ENCODE data around the gene CFAP100. TPM values are rescaled to one million over a fixed set of nuclear protein-coding genes. Genes with fewer than 3 reads are reported as not detected.

The CFAP100 gene
- total and polyA plus RNA-seq, 2 experiments from 2014 or later: not detected

DNA sequence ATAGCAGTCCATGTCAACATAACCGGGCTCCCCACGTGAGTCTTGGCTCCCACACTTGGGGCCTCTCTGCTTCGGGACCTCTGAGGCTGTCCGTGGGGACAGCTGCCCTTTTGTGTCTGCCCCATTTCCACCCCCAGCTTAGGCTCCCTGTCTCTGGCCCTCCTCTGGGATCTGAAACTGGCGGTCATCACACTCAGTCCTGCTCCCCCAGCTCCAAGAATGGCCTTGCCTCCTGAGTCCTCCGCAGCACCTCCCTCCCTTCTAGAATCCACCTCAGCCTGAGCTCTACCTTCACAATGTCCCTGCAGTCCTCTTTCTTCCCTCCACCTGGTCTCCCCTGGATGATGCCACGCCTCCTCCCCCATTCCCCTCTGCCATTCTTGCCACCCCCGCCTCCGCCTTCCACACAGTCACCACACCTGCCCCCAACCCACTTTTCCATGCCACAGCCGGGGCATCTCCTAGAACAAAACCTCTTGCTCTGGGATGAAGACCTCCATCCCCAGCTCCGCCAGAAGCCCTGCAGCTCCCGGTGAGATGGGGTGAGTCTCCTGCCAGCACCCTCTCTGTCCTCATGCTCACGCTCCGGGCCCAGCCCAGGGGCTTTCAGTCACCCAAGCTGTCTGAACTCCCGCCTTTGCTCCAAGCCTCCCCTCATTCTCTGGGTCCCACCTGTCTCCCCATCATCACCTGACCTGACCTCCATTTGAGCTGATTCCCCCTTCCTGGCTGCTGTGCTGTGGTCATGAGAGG, 88.0 kb downstream of the CFAP100 start:
- Histone ChIP-seq H3K9me3 (ENCODE audit: low read depth) (no peaks in the 10 kb centered on the region), H3K36me3 (no peaks in the 10 kb centered on the region), H3K27ac (no peak overlapping the region), H3K4me3 (no peak overlapping the region), H3K4me1 (ENCODE audit: low read depth) (no peaks in the 10 kb centered on the region), H3K27me3 (no peaks in the 10 kb centered on the region)
- TF ChIP-seq, protein P1, sequence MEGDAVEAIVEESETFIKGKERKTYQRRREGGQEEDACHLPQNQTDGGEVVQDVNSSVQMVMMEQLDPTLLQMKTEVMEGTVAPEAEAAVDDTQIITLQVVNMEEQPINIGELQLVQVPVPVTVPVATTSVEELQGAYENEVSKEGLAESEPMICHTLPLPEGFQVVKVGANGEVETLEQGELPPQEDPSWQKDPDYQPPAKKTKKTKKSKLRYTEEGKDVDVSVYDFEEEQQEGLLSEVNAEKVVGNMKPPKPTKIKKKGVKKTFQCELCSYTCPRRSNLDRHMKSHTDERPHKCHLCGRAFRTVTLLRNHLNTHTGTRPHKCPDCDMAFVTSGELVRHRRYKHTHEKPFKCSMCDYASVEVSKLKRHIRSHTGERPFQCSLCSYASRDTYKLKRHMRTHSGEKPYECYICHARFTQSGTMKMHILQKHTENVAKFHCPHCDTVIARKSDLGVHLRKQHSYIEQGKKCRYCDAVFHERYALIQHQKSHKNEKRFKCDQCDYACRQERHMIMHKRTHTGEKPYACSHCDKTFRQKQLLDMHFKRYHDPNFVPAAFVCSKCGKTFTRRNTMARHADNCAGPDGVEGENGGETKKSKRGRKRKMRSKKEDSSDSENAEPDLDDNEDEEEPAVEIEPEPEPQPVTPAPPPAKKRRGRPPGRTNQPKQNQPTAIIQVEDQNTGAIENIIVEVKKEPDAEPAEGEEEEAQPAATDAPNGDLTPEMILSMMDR (IDR thresholded peaks at IDR 0.05; ENCODE audit: low read depth, low read length): no peak
- DNase-seq (ENCODE audit: low read depth in 1 of 2, low spot score in 1 of 2): no peak

DNA sequence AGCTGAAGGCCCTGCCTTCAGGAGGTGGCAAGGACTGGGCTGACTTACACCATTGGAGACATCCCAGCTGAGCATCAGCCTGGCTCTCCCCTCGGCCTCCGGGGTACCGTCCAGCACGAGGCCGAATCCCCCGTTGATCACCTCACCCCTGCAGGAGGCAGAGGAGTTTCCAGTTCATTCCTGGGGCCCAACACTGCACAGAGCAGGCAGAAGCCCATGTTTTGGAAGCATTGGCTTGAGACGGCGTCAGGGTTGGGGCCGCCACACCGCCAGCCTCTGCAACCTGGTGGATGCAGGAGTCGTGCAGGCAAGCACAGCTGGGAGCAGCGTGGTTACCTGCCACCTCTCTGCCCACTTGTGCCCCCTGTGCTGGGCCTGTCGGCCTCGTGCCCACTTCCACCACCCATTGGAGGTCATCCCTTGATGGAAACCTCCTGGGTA, 88.6 kb downstream of the CFAP100 start:
- H3K27ac ChIP-seq: no peak overlapping the region
- H3K9me3 ChIP-seq (ENCODE audit: low read depth): no peaks in the 10 kb centered on the region
- H3K36me3 ChIP-seq: no peaks in the 10 kb centered on the region
- no peak overlapping the region for H3K4me3 ChIP-seq
- DNase-seq (ENCODE audit: low read depth in 1 of 2, low spot score in 1 of 2): no peak
- no peaks in the 10 kb centered on the region for H3K27me3 ChIP-seq
- H3K4me1 ChIP-seq (ENCODE audit: low read depth): no peaks in the 10 kb centered on the region
- TF ChIP-seq, protein P1 (IDR thresholded peaks at IDR 0.05; ENCODE audit: low read depth, low read length): no peak

DNA sequence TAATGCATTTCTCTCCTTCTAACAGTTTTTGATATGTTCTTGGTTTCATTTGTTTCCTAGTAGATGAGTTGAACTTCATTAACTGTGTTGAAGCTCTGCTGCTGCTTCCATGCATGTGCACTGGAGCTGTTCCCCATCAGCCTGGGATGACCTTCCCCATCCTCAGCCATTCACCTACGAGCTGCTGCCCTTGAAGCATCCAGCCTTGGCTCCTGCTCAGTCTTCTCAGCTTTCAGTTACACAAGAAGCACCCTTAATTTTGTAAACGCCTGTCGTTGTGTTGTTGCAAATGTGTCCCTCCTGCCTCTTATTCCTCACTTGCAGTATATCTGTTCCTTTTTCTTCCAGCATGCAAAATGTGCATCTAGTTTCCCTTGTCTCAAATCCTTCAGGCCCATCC, 89.4 kb downstream of the CFAP100 start:
- H3K4me3 ChIP-seq: no peak overlapping the region
- H3K27ac ChIP-seq: no peak overlapping the region
- no peaks in the 10 kb centered on the region for H3K9me3 ChIP-seq (ENCODE audit: low read depth)
- DNase-seq (ENCODE audit: low read depth in 1 of 2, low spot score in 1 of 2): no peak
- no peaks in the 10 kb centered on the region for H3K27me3 ChIP-seq
- no peaks in the 10 kb centered on the region for H3K36me3 ChIP-seq
- no peaks in the 10 kb centered on the region for H3K4me1 ChIP-seq (ENCODE audit: low read depth)
- TF ChIP-seq, protein P1 (IDR thresholded peaks at IDR 0.05; ENCODE audit: low read depth, low read length): no peak

DNA sequence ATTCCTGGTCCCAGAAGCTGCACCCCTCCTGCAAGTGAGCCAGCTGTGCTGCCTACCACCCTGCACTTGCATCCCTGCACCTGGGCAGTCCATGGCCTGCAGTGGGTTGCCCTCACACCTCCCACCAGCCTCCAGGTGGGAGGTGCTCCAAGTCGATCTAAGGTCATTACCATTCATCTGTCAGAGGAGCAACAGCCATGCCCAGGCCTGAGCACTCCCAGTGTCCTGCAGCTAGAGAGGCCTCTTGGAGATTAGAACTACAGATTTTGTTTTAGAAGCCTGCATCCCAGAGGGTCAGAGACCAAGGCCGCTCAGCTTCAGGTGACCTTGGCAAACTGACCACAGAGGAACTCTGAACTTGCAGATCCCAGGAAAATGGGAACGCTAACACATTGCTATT, 90.0 kb downstream of the CFAP100 start:
- H3K9me3 ChIP-seq (ENCODE audit: low read depth): no peaks in the 10 kb centered on the region
- no peak overlapping the region for H3K27ac ChIP-seq
- H3K27me3 ChIP-seq: no peaks in the 10 kb centered on the region
- TF ChIP-seq, protein P1 (IDR thresholded peaks at IDR 0.05; ENCODE audit: low read depth, low read length): no peak
- no peaks in the 10 kb centered on the region for H3K36me3 ChIP-seq
- no peak overlapping the region for H3K4me3 ChIP-seq
- no peak for DNase-seq (ENCODE audit: low read depth in 1 of 2, low spot score in 1 of 2)
- no peaks in the 10 kb centered on the region for H3K4me1 ChIP-seq (ENCODE audit: low read depth)

DNA sequence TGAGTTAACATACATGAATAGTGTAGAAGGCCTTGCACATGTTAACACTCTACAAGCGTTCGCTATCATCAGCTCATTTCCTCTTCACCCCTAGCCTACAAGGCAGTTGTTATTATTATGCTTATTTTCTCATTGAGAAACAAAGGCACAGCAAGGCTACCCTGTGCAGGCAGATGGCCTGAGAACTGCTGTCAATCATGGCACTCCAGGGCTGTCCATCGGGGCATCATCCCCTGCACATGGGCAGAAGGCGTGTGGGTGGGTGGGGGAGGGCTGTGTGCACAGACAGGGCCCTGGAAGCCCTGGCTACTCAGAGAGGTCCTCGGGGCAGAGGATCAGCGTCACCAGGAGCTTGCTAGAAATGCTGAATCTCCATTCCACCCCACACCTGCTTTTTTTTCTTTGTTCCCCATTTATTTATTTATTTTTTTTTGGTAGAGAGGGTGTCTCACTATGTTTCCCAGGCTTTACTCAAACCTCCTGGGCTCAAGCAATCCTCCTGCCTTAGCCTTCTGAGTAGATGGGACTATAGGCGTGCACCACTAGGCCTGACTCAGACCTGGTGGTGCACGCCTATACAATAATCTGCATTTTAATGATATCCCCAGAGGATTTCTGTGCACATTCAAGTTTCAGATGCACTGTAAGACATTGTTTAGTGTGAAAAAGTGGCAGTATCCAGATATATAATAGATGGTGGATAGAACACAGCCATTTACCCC, 90.6 kb downstream of the CFAP100 start:
- no peaks in the 10 kb centered on the region for H3K4me1 ChIP-seq (ENCODE audit: low read depth)
- no peak overlapping the region for H3K4me3 ChIP-seq
- TF ChIP-seq, protein P1 (IDR thresholded peaks at IDR 0.05; ENCODE audit: low read depth, low read length): no peak

More for the DNA sequence above, 90.6 kb downstream of the CFAP100 start:
- no peak overlapping the region for H3K27ac ChIP-seq
- H3K27me3 ChIP-seq: no peaks in the 10 kb centered on the region
- no peaks in the 10 kb centered on the region for H3K9me3 ChIP-seq (ENCODE audit: low read depth)
- DNase-seq (ENCODE audit: low read depth in 1 of 2, low spot score in 1 of 2): no peak
- H3K36me3 ChIP-seq: no peaks in the 10 kb centered on the region
